HG03280 (cell line): ENCODE data around the gene JMJD1C.
A peak's percentile ranks its signal among the peaks of the same experiment; 100 is the strongest.
"Not testable (repeated sequence)": the region's sequence is repeated elsewhere in the genome, so short reads cannot be mapped to it uniquely, and the experiment has no call there.

Source experiments
- ATAC-seq: cut with Tn5 transposase; IDR thresholded peaks from one replicate; pipeline ENCODE4 v1.9.1; 2021; ENCODE audit warnings: mild to moderate bottlenecking, moderate library complexity; ENCODE audit not compliant: unreplicated experiment

The JMJD1C gene

GRCh38 chr10:63236113-63236935 lies 229.5 kb downstream of the JMJD1C start:
- ATAC-seq = peak; percentile 85

GRCh38 chr10:63235136-63235535 lies 230.6 kb downstream of the JMJD1C start:
- ATAC-seq = not testable (repeated sequence)

- ATAC-seq = no peak
These were observed 236.6 kb downstream of the JMJD1C start for GRCh38 chr10:63229161-63229560.

- ATAC-seq = no peak
These were observed 237.5 kb downstream of the JMJD1C start for GRCh38 chr10:63228237-63228636.

GRCh38 chr10:63227207-63227895 lies 238.4 kb downstream of the JMJD1C start:
- ATAC-seq = peak; percentile 74

GRCh38 chr10:63224241-63224640 lies 241.5 kb downstream of the JMJD1C start:
- ATAC-seq = no peak

GRCh38 chr10:63221950-63222349 lies 243.8 kb downstream of the JMJD1C start:
- ATAC-seq = no peak

GRCh38 chr10:63219749-63220148 lies 246.0 kb downstream of the JMJD1C start:
- no peak for ATAC-seq

- ATAC-seq = peak; percentile 84
These were observed 248.6 kb downstream of the JMJD1C start for GRCh38 chr10:63217120-63217605.

GRCh38 chr10:63214571-63214970 lies 251.2 kb downstream of the JMJD1C start:
- no peak for ATAC-seq

GRCh38 chr10:63213489-63213888 lies 252.3 kb downstream of the JMJD1C start:
- no peak for ATAC-seq

- ATAC-seq = no peak
These were observed 255.1 kb downstream of the JMJD1C start for GRCh38 chr10:63210611-63211196.

GRCh38 chr10:63209705-63210104 lies 256.1 kb downstream of the JMJD1C start:
- no peak for ATAC-seq

- no peak for ATAC-seq
These were observed 256.8 kb downstream of the JMJD1C start for GRCh38 chr10:63208986-63209385.

- ATAC-seq = no peak
These were observed 258.6 kb downstream of the JMJD1C start for GRCh38 chr10:63206997-63207811.

GRCh38 chr10:63206576-63206975 lies 259.2 kb downstream of the JMJD1C start:
- no peak for ATAC-seq

- no peak for ATAC-seq
These were observed 260.4 kb downstream of the JMJD1C start for GRCh38 chr10:63205421-63205820.

- peak; percentile 39 for ATAC-seq
These were observed 260.9 kb downstream of the JMJD1C start for GRCh38 chr10:63204667-63205391.

- no peak for ATAC-seq
These were observed 264.7 kb downstream of the JMJD1C start for GRCh38 chr10:63201118-63201517.

- no peak for ATAC-seq
These were observed 265.3 kb downstream of the JMJD1C start for GRCh38 chr10:63200431-63200830.
